Measurements from ENCODE around the gene NFKBIE.

DNA sequence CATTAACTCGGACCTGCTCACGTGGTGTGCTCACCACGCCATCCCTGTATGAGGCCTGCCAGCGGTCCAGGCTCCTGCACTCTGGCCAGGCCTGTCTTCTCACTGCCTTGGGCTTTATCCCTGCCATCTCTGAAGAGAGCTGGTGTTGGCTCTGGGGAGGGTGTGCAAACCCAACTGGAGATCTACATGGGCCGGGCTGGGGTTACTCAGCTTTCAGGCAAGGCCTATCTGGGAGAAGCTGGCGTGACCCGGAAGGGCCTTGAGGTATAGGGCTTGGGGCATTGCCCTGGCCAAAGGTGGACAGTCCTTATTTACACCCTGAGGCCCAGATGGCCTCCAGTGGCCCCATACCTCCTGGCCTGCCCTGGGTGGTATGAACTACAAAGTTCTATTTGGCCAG, 36.9 kb downstream of the NFKBIE start:
- TF ChIP-seq, protein P1, sequence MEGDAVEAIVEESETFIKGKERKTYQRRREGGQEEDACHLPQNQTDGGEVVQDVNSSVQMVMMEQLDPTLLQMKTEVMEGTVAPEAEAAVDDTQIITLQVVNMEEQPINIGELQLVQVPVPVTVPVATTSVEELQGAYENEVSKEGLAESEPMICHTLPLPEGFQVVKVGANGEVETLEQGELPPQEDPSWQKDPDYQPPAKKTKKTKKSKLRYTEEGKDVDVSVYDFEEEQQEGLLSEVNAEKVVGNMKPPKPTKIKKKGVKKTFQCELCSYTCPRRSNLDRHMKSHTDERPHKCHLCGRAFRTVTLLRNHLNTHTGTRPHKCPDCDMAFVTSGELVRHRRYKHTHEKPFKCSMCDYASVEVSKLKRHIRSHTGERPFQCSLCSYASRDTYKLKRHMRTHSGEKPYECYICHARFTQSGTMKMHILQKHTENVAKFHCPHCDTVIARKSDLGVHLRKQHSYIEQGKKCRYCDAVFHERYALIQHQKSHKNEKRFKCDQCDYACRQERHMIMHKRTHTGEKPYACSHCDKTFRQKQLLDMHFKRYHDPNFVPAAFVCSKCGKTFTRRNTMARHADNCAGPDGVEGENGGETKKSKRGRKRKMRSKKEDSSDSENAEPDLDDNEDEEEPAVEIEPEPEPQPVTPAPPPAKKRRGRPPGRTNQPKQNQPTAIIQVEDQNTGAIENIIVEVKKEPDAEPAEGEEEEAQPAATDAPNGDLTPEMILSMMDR (IDR thresholded peaks at IDR 0.05): no peak
- no peak for TF ChIP-seq POLR2A (IDR thresholded peaks at IDR 0.05)

Data from uterus (tissue), 2 donors.